ENCODE data around the gene ATXN10.
"Not testable (repeated sequence)": the region's sequence is repeated elsewhere in the genome, so short reads cannot be mapped to it uniquely, and the experiment has no call there.

ATXN10 gene

GRCh38 chr22:45714390-45714789, 42.8 kb downstream of the ATXN10 start:
- not testable (repeated sequence) for DNase-seq

GRCh38 chr22:45717789-45718188, 46.2 kb downstream of the ATXN10 start:
- no peak for DNase-seq

- DNase-seq = no peak
These were observed 46.8 kb downstream of the ATXN10 start for GRCh38 chr22:45718391-45718790.

GRCh38 chr22:45720839-45721378, 49.3 kb downstream of the ATXN10 start:
- no peak for DNase-seq

- DNase-seq = no peak
These were observed 50.4 kb downstream of the ATXN10 start for GRCh38 chr22:45722006-45722405.

- DNase-seq = no peak
These were observed 54.4 kb downstream of the ATXN10 start for GRCh38 chr22:45726081-45726480.

- DNase-seq = no peak
These were observed 59.6 kb downstream of the ATXN10 start for GRCh38 chr22:45731041-45731797.

- no peak for DNase-seq
These were observed 60.3 kb downstream of the ATXN10 start for GRCh38 chr22:45731798-45732495.

- no peak for DNase-seq
These were observed 63.6 kb downstream of the ATXN10 start for GRCh38 chr22:45735273-45735672.

GRCh38 chr22:45738206-45738605, 66.6 kb downstream of the ATXN10 start:
- no peak for DNase-seq

GRCh38 chr22:45740236-45740635, 68.6 kb downstream of the ATXN10 start:
- no peak for DNase-seq

GRCh38 chr22:45742866-45743450, 71.3 kb downstream of the ATXN10 start:
- DNase-seq = peak; percentile 44

GRCh38 chr22:45743687-45744086, 72.1 kb downstream of the ATXN10 start:
- DNase-seq = no peak

- DNase-seq = no peak
These were observed 72.8 kb downstream of the ATXN10 start for GRCh38 chr22:45744442-45744841.

- no peak for DNase-seq
These were observed 79.0 kb downstream of the ATXN10 start for GRCh38 chr22:45750626-45751025.

- DNase-seq = no peak
These were observed 80.4 kb downstream of the ATXN10 start for GRCh38 chr22:45752036-45752435.

GRCh38 chr22:45754822-45755221, 83.2 kb downstream of the ATXN10 start:
- DNase-seq = no peak

GRCh38 chr22:45756558-45756957, 84.9 kb downstream of the ATXN10 start:
- no peak for DNase-seq

- no peak for DNase-seq
These were observed 85.4 kb downstream of the ATXN10 start for GRCh38 chr22:45757068-45757467.

GRCh38 chr22:45757936-45758335, 86.3 kb downstream of the ATXN10 start:
- DNase-seq = no peak

- no peak for DNase-seq
These were observed 87.0 kb downstream of the ATXN10 start for GRCh38 chr22:45758603-45759002.

GRCh38 chr22:45760682-45761081, 89.0 kb downstream of the ATXN10 start:
- DNase-seq = no peak

GRCh38 chr22:45762545-45763235, 91.1 kb downstream of the ATXN10 start:
- DNase-seq = no peak
